ENCODE results near the gene OR5K3.

OR5K3 gene

GRCh38 chr3:98404010-98404409 lies 13.5 kb downstream of the OR5K3 start:
- TF ChIP-seq CTCF (IDR thresholded peaks at IDR 0.05; ENCODE audit: low read depth, low read length) = no peak
- no peak for DNase-seq (ENCODE audit: low read depth, low spot score)
- H3K4me3 ChIP-seq (ENCODE audit: low read depth, low read length) = no peak overlapping the region
- in situ Hi-C loops (cut with HindIII; ENCODE audit: low sequenced_read_pairs) = no loop called here

- in situ Hi-C loops (cut with HindIII; ENCODE audit: low sequenced_read_pairs) = no loop called here
- no peak overlapping the region for H3K4me3 ChIP-seq (ENCODE audit: low read depth, low read length)
- TF ChIP-seq CTCF (IDR thresholded peaks at IDR 0.05; ENCODE audit: low read depth, low read length) = no peak
- DNase-seq (ENCODE audit: low read depth, low spot score) = no peak
Observed at GRCh38 chr3:98406034-98406433, 15.6 kb downstream of the OR5K3 start.

- in situ Hi-C loops (cut with HindIII; ENCODE audit: low sequenced_read_pairs) = no loop called here
- no peak for TF ChIP-seq CTCF (IDR thresholded peaks at IDR 0.05; ENCODE audit: low read depth, low read length)
- DNase-seq (ENCODE audit: low read depth, low spot score) = no peak
- H3K4me3 ChIP-seq (ENCODE audit: low read depth, low read length) = no peak overlapping the region
Observed at GRCh38 chr3:98432575-98432974, 42.1 kb downstream of the OR5K3 start.

GRCh38 chr3:98433764-98434163 lies 43.3 kb downstream of the OR5K3 start:
- in situ Hi-C loops (cut with HindIII; ENCODE audit: low sequenced_read_pairs) = no loop called here
- no peak for TF ChIP-seq CTCF (IDR thresholded peaks at IDR 0.05; ENCODE audit: low read depth, low read length)
- no peak for DNase-seq (ENCODE audit: low read depth, low spot score)
- H3K4me3 ChIP-seq (ENCODE audit: low read depth, low read length) = no peak overlapping the region

- in situ Hi-C loops (cut with HindIII; ENCODE audit: low sequenced_read_pairs) = no loop called here
- TF ChIP-seq CTCF (IDR thresholded peaks at IDR 0.05; ENCODE audit: low read depth, low read length) = no peak
- DNase-seq (ENCODE audit: low read depth, low spot score) = no peak
- no peak overlapping the region for H3K4me3 ChIP-seq (ENCODE audit: low read depth, low read length)
Observed at GRCh38 chr3:98434412-98434811, 43.9 kb downstream of the OR5K3 start.

- no peak overlapping the region for H3K4me3 ChIP-seq (ENCODE audit: low read depth, low read length)
- no peak for TF ChIP-seq CTCF (IDR thresholded peaks at IDR 0.05; ENCODE audit: low read depth, low read length)
- no peak for DNase-seq (ENCODE audit: low read depth, low spot score)
- in situ Hi-C loops (cut with HindIII; ENCODE audit: low sequenced_read_pairs) = no loop called here
Observed at GRCh38 chr3:98440283-98440682, 49.8 kb downstream of the OR5K3 start.

All from astrocyte of the spinal cord (primary cell).